ENCODE data around the gene ABCC9.

GRCh38 chr12:21849878-21850277, 91.3 kb downstream of the ABCC9 start:
- no peak for TF ChIP-seq CTCF (IDR thresholded peaks at IDR 0.05)
- TF ChIP-seq POLR2A (IDR thresholded peaks at IDR 0.05): no peak
- TF ChIP-seq POLR2AphosphoS5 (IDR thresholded peaks at IDR 0.05; ENCODE audit: insufficient read depth in 1 of 2, low read depth in 1 of 2): no peak
